Adipocyte (in vitro differentiated cells): ENCODE data around the gene CRKL.
A peak's percentile ranks its signal among the peaks of the same experiment; 100 is the strongest.

Experiments used
- DNase-seq: peaks from one replicate; pipeline ENCODE4 v3.0.0-alpha.2; 2015; ENCODE audit warnings: low read depth
- H3K27me3 ChIP-seq: replicated peaks from 2 replicates; pipeline ENCODE4 v1.7.0; 2013; ENCODE audit warnings: mild to moderate bottlenecking, low read length, moderate library complexity; ENCODE audit not compliant: control insufficient read depth, insufficient read depth
- H3K36me3 ChIP-seq: 2 replicates; pipeline ENCODE4 v1.7.0; 2013; ENCODE audit warnings: low read length, mild to moderate bottlenecking, moderate library complexity; ENCODE audit not compliant: control insufficient read depth, insufficient read depth, severe bottlenecking
- H3K4me1 ChIP-seq: 2 replicates; pipeline ENCODE4 v1.7.0; 2013; ENCODE audit warnings: mild to moderate bottlenecking, low read length, moderate library complexity; ENCODE audit not compliant: control insufficient read depth, insufficient read depth
- H3K4me3 ChIP-seq: 2 replicates; pipeline ENCODE4 v1.7.0; 2013; ENCODE audit warnings: mild to moderate bottlenecking, low read length, moderate library complexity
- H3K9ac ChIP-seq: 2 replicates; pipeline ENCODE4 v1.7.0; 2013; ENCODE audit warnings: mild to moderate bottlenecking, low read length, moderate library complexity
- H3K9me3 ChIP-seq: 2 replicates; pipeline ENCODE4 v1.7.0; 2013; ENCODE audit warnings: mild to moderate bottlenecking, low read length, moderate library complexity; ENCODE audit not compliant: control insufficient read depth

The CRKL gene

DNA sequence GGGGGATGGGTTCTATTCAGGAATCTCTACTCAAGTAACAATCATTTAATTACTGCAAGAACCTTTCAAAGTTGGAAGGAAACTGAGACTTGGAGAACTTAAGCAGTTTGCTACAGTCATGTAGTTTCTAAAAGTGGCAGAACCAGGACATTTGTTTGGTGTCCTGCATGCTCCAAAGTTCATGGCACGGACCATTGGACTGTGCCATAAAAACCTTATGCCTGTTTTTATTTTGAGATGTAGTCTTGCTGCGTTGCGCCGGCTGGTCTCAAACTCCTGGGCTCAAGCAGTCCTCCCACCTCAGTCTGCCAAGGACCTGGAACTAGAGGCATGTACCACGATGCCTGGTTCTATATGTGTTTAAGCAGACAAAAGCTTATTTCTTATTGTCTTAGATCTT, 31.2 kb downstream of the CRKL start:
- peaks cover 38% of the 10 kb centered on the region for H3K36me3 ChIP-seq
- no peak overlapping the region for H3K9ac ChIP-seq
- H3K4me1 ChIP-seq: peaks cover 9% of the 10 kb centered on the region
- no peaks in the 10 kb centered on the region for H3K9me3 ChIP-seq
- no peak overlapping the region for H3K4me3 ChIP-seq
- no peaks in the 10 kb centered on the region for H3K27me3 ChIP-seq
- DNase-seq: no peak

DNA sequence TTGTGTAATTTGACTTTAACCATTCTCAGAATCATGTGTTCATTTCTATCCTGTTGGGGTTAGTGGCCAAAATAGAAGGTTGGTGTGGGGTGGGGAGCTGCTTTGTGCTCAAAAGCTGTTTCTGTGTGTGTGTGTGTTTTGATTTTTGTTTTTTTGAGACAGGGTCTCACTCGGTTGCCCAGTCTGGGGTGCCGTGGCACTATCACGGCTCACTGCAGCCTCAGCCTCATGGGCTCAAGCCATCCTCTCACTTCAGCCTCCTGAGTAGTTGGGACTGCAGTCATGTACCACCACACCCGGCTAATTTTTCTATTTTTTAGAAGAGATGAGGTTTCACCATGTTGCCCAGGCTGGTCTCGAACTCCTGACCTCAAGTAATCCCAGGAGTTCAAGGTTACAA, 31.8 kb downstream of the CRKL start:
- H3K36me3 ChIP-seq: peaks cover 39% of the 10 kb centered on the region
- no peak overlapping the region for H3K4me3 ChIP-seq
- H3K27me3 ChIP-seq: no peaks in the 10 kb centered on the region
- H3K9me3 ChIP-seq: no peaks in the 10 kb centered on the region
- no peak overlapping the region for H3K9ac ChIP-seq
- DNase-seq: no peak
- H3K4me1 ChIP-seq: peaks cover 14% of the 10 kb centered on the region

DNA sequence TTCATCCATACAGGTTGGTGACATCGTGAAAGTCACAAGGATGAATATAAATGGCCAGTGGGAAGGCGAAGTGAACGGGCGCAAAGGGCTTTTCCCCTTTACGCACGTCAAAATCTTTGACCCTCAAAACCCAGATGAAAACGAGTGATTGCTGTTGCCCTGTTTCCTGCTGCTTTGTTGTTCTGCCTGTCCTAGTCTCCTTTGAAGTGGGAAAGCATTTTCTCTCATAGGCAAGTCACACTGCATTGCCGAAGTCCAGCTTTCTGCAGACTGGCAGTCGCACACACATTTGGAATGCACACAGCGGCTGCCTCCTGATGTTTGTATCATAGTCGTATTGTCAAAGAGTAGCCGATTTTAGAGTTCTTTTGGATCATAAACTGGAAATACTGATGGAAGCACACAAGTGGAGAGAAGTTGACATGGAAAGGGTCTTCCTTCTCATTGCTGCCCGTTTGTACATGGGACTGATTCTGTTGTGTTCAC, 32.5 kb downstream of the CRKL start:
- Histone ChIP-seq H3K9ac (no peak overlapping the region), H3K9me3 (no peaks in the 10 kb centered on the region), H3K4me1 (peaks cover 20% of the 10 kb centered on the region), H3K36me3 (peaks cover 39% of the 10 kb centered on the region), H3K27me3 (no peaks in the 10 kb centered on the region), H3K4me3 (no peak overlapping the region)
- DNase-seq: no peak

DNA sequence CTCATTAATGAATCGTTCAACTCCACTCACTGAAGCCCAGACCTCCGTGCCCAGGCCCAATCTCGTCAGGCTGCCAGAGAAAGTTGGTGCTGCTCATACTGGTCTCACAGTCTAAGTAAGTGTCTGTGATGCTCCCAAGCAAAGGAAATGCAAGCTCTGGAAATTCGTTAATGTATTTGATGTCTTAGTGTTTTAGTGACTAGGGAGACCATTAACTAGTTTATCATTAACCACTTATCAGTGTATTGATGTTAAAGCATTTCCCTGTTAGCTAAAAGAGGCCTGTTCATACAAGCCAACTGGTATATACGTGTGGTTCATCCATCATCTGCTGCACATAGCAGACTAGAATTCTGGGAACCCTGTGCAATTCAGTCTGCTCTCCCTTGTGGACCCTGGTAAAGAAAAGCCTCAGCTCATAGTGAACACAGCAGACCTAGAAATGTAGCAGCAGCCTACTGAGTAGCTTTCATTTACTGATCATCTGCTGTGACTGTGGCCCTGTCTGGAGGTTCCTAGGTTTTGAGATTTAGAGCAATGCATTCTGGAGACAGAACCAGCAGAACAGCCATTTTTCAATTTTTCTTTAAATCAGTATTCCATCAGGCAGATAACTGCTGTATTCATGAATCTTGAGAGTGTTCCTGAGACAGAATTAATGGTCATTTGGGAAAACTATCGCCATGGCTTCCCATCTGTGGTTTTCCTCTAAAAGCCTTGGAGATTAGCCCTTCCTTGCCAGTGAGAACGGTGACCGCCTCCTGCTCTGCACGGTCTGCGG, 34.1 kb downstream of the CRKL start:
- no peaks in the 10 kb centered on the region for H3K9me3 ChIP-seq
- no peak overlapping the region for H3K4me3 ChIP-seq
- H3K9ac ChIP-seq: no peak overlapping the region
- H3K27me3 ChIP-seq: no peaks in the 10 kb centered on the region
- DNase-seq: no peak
- peaks cover 39% of the 10 kb centered on the region for H3K36me3 ChIP-seq
- H3K4me1 ChIP-seq: peaks cover 22% of the 10 kb centered on the region

DNA sequence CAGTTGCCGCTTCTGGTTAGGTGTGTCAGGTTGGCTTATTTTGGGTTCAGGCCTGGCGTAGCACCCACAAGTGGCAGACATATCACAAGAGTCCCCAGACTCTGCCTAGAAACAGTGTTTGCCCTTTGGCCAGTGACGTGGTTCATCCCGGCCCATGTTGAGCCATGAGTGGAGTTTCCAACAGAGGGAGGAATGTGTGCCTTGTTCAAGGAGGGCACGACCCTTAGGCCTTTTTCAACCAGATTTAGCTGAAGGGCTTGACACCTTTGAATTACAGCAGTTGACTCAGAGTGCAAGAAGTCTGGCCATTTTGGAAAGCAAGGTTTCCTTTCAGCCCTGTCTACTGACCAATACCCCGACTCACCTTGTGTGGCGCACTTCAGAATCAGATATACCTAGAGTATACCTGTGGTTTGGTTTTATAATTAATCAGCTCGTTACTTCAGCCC, 34.7 kb downstream of the CRKL start:
- H3K4me3 ChIP-seq: no peak overlapping the region
- H3K9ac ChIP-seq: no peak overlapping the region
- no peaks in the 10 kb centered on the region for H3K27me3 ChIP-seq
- no peaks in the 10 kb centered on the region for H3K9me3 ChIP-seq
- peaks cover 39% of the 10 kb centered on the region for H3K36me3 ChIP-seq
- no peak for DNase-seq
- H3K4me1 ChIP-seq: peaks cover 23% of the 10 kb centered on the region

DNA sequence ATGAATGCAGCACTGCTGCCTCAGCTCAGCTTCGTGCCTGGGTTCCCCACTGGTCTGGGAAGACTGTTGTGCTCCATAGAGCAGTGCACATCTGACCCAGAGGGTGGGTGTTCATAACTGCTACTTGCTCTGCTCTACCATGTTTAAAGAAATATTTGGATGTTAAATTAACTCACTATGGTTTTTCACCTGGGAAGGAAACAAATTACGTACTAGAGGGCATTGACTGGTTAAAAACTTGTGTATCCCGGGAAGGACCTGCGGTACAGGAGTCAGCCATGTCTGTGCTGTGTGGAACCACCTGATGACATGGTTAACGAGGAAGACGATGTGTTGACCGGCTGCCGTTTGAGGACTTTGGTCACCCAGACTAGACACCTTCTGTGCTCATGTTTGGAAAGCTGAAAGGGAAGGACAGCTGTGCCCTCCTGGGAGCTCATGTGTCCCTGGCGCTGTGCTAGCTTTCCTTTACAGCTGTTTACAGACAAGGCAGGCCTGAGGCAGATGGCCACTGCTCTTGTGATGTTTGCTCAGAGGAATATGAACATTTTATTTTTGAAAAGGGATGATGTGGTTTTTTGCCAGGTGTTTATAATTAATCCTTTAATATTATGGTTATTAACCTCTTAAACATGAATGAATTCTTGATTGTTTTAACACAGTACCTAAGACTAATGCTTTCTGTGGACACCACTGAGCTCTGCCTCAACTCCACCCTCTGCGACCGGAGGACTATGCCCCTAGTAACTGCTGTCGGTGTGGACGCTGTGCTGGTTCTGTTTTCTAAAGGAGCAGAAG, 35.5 kb downstream of the CRKL start:
- DNase-seq: no peak
- Histone ChIP-seq H3K9me3 (no peaks in the 10 kb centered on the region), H3K27me3 (no peaks in the 10 kb centered on the region), H3K4me1 (peaks cover 23% of the 10 kb centered on the region), H3K4me3 (no peak overlapping the region), H3K36me3 (peaks cover 39% of the 10 kb centered on the region), H3K9ac (no peak overlapping the region)

DNA sequence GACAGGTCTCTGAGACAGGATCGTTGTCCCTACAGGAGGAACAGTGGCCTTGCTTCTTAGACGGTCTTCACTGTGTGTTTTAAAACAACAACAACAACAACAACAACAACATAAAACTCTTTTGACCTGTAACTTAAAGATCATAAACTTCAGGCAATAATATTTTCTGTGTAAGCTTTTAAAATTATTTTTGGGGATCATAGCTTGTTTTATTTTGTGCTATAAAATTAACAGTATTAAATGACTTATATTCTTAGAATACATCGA, 36.1 kb downstream of the CRKL start:
- no peaks in the 10 kb centered on the region for H3K27me3 ChIP-seq
- DNase-seq: no peak
- H3K4me1 ChIP-seq: peaks cover 27% of the 10 kb centered on the region
- H3K9ac ChIP-seq: no peak overlapping the region
- H3K9me3 ChIP-seq: no peaks in the 10 kb centered on the region
- no peak overlapping the region for H3K4me3 ChIP-seq
- H3K36me3 ChIP-seq: peaks cover 39% of the 10 kb centered on the region

DNA sequence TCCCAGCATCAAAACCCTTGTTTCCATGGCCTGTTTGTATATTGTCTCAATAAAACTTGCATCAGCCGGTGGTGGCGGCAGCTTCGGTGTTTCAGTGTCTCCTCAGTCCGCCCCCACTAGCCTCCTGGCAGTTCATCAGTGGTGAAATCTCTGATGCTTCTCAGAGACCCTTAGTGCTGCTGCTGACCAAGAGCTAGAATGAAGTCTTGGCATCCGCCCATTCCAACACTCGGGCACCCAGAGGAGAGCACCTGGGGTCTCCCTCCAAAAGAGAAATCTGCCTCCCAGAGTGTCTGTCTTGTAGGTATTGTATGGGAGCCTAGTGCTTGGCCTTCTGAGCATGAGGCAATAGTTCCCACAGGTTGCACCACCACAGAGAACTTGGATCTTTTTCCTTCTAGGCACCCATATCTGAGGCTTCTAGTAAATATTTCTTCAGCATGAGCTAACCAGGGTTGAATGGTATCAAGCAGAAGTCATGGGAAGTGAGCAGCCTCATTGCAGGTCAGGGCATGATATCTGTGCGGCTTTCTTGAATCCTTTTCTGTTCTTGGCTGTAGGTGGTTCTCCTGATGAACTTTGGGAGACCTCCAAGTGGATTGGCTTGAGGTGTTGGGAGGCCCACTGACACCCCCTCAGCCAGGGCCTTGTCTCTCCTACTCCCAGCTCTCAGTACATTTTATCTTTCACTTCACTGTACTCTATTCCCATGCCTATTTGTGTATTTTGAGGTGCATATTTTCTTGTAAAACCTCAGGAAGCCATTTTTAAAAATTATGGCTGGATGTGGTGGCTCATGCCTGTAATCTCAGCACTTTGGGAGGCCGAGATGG, 36.7 kb downstream of the CRKL start:
- Histone ChIP-seq H3K9ac (no peak overlapping the region), H3K9me3 (no peaks in the 10 kb centered on the region), H3K4me3 (no peak overlapping the region), H3K36me3 (peaks cover 39% of the 10 kb centered on the region), H3K4me1 (peaks cover 29% of the 10 kb centered on the region), H3K27me3 (no peaks in the 10 kb centered on the region)
- DNase-seq: peak; percentile 52

DNA sequence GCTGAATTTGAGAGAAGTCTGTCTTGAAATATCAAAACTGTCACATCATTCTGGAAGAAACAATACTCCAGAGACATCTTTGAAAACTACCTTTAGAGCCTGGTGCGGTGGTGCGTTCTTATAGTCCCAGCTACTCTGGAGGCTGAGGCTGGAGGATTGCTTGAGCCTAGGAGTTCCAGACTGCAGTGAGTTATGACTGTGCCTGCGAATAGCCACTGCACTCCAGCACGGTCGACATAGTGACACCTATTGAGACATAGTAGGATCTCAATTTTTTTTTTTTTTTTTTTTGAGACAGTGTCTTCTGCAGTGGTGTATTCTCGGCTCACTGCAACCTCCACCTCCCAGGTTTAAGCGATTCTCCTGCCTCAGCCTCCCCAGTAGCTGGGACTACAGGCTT, 38.3 kb downstream of the CRKL start:
- DNase-seq: no peak
- H3K27me3 ChIP-seq: no peaks in the 10 kb centered on the region

DNA sequence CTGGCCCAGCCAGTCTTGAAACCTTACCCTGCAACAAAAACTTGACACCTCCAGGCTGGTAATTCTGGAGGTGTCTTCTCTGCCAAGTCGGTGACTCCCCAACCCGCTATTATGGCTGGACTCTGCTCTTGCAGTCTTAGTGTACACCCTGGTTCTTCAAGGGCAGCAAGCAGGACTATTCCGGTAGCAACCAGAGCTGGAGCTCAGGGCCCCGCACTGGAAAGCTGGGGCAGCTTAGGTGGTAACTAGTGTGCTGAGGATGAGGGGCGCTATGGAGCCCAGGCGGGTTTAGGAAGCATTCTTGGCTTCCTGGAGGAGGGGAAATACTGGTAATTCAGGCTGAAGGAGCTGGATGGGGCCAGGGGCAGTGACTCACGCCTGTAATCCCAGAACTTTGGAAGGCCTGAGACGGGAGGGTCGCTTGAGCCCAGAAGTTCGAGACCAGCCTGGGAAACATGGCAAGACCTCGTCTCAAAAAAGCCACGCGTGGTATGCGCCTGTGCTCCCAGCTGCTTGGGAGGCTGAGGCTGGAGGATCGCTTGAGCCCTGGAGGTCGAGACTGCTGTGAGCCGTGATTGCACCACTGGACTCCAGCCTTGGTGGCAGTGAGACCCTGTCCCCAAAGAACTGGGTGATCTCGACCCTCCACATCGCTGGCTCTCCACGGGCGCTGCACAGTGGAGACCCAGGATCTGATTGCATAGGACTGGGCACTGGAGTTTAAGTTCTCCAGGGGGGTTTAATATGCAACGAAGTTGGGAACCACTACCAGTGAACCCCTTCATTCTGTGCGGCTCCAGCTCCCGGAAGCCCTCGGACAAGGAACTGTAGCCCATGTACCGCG, 39.3 kb downstream of the CRKL start:
- DNase-seq: peak; percentile 19
- no peaks in the 10 kb centered on the region for H3K27me3 ChIP-seq
- peak overlapping the region; percentile 93 for H3K9ac ChIP-seq
- no peaks in the 10 kb centered on the region for H3K9me3 ChIP-seq
- peaks cover 29% of the 10 kb centered on the region for H3K4me1 ChIP-seq
- H3K4me3 ChIP-seq: peak overlapping the region; percentile 93
- H3K36me3 ChIP-seq: peaks cover 19% of the 10 kb centered on the region

More for the DNA sequence above, 38.3 kb downstream of the CRKL start:
- peaks cover 28% of the 10 kb centered on the region for H3K36me3 ChIP-seq
- H3K9me3 ChIP-seq: no peaks in the 10 kb centered on the region
- no peak overlapping the region for H3K9ac ChIP-seq
- H3K4me3 ChIP-seq: peak overlapping the region; percentile 93
- H3K4me1 ChIP-seq: peaks cover 29% of the 10 kb centered on the region
